ENCODE measurements around the gene AGO4.
"Not testable (repeated sequence)": the region's sequence is repeated elsewhere in the genome, so short reads cannot be mapped to it uniquely, and the experiment has no call there.

- TF ChIP-seq, protein P1, sequence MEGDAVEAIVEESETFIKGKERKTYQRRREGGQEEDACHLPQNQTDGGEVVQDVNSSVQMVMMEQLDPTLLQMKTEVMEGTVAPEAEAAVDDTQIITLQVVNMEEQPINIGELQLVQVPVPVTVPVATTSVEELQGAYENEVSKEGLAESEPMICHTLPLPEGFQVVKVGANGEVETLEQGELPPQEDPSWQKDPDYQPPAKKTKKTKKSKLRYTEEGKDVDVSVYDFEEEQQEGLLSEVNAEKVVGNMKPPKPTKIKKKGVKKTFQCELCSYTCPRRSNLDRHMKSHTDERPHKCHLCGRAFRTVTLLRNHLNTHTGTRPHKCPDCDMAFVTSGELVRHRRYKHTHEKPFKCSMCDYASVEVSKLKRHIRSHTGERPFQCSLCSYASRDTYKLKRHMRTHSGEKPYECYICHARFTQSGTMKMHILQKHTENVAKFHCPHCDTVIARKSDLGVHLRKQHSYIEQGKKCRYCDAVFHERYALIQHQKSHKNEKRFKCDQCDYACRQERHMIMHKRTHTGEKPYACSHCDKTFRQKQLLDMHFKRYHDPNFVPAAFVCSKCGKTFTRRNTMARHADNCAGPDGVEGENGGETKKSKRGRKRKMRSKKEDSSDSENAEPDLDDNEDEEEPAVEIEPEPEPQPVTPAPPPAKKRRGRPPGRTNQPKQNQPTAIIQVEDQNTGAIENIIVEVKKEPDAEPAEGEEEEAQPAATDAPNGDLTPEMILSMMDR (IDR thresholded peaks at IDR 0.05; ENCODE audit: low read depth, low read length): not testable (repeated sequence)
- TF ChIP-seq EZH2phosphoT487 (IDR thresholded peaks at IDR 0.05; ENCODE audit: low read depth): not testable (repeated sequence)
Measured at GRCh38 chr1:35812754-35813153, 4.9 kb downstream of the AGO4 start.

All from OCI-LY3 (cell line).